SK-N-SH treated with all-trans-retinoic acid at 6 μM for 48 hours (cell line): ENCODE data around the gene FLT4.

Experiments used
- ATAC-seq: fragments of 200-7000 bp; cut with Tn5 transposase; 3 replicates; pipeline ENCODE4 v1.9.1; 2020; ENCODE audit warnings: mild to moderate bottlenecking, moderate library complexity
- ARNTL ChIP-seq: fragments of 450-650 bp; formaldehyde crosslinking; IDR thresholded peaks from 2 replicates; pipeline ENCODE4 v1.5.0; 2020; ENCODE audit warnings: low read depth, mild to moderate bottlenecking, moderate library complexity, borderline replicate concordance
- BACH2 ChIP-seq: fragments of 250-450 bp; sonication (Bioruptor Pico); IDR thresholded peaks from 2 replicates; pipeline ENCODE4 v1.9.0; 2021; ENCODE audit warnings: mild to moderate bottlenecking, borderline replicate concordance
- CSDC2 ChIP-seq: fragments of 250-450 bp; sonication (Bioruptor Pico); IDR thresholded peaks from 2 replicates; pipeline ENCODE4 v1.5.0; 2020; ENCODE audit warnings: mild to moderate bottlenecking, moderate library complexity
- ESRRG ChIP-seq: fragments of 250-450 bp; sonication (Bioruptor Pico); IDR thresholded peaks from 2 replicates; pipeline ENCODE4 v1.6.1; 2021; ENCODE audit warnings: mild to moderate bottlenecking
- GLIS3 ChIP-seq: fragments of 250-450 bp; sonication (Bioruptor Pico); IDR thresholded peaks from 2 replicates; pipeline ENCODE4 v1.5.0; 2020; ENCODE audit warnings: mild to moderate bottlenecking, moderate library complexity
- ISL1 ChIP-seq: fragments of 250-450 bp; sonication (Bioruptor Pico); IDR thresholded peaks from 2 replicates; pipeline ENCODE4 v2.1.2; 2022; ENCODE audit warnings: mild to moderate bottlenecking, moderate library complexity
- PATZ1 ChIP-seq: fragments of 250-450 bp; sonication (Bioruptor Pico); IDR thresholded peaks from 2 replicates; pipeline ENCODE4 v1.8.0; 2020; ENCODE audit warnings: mild to moderate bottlenecking, moderate library complexity, borderline replicate concordance
- RARB ChIP-seq: fragments of 250-450 bp; sonication (Bioruptor Pico); IDR thresholded peaks from 2 replicates; pipeline ENCODE4 v1.8.0; 2021; ENCODE audit warnings: mild to moderate bottlenecking, moderate library complexity
- SNAI2 ChIP-seq: fragments of 250-450 bp; sonication (Bioruptor Pico); IDR thresholded peaks from 2 replicates; pipeline ENCODE4 v1.5.0; 2020; ENCODE audit warnings: mild to moderate bottlenecking, moderate library complexity
- TCF4 ChIP-seq: fragments of 250-450 bp; sonication (Bioruptor Pico); IDR thresholded peaks from 2 replicates; pipeline ENCODE4 v1.8.0; 2021; ENCODE audit warnings: mild to moderate bottlenecking, moderate library complexity, borderline replicate concordance
- TOX ChIP-seq: fragments of 250-450 bp; sonication (Bioruptor Pico); IDR thresholded peaks from 2 replicates; pipeline ENCODE4 v1.8.0; 2021; ENCODE audit warnings: mild to moderate bottlenecking, moderate library complexity, borderline replicate concordance
- ZC3H10 ChIP-seq: fragments of 250-450 bp; sonication (Bioruptor Pico); IDR thresholded peaks from 2 replicates; pipeline ENCODE4 v1.5.1; 2021; ENCODE audit warnings: mild to moderate bottlenecking, moderate library complexity
- ZFP3 ChIP-seq: fragments of 250-450 bp; sonication (Bioruptor Pico); IDR thresholded peaks from 2 replicates; pipeline ENCODE4 v1.5.0; 2020; ENCODE audit warnings: mild to moderate bottlenecking, moderate library complexity
- ZNF565 ChIP-seq: fragments of 450-650 bp; formaldehyde crosslinking; conservative IDR thresholded peaks from 2 replicates; pipeline ENCODE4 v1.5.0; 2020; ENCODE audit warnings: low read depth, mild to moderate bottlenecking, moderate library complexity
- ZNF70 ChIP-seq: fragments of 450-650 bp; formaldehyde crosslinking; IDR thresholded peaks from 2 replicates; pipeline ENCODE4 v1.5.0; 2020; ENCODE audit warnings: mild to moderate bottlenecking, moderate library complexity
- ZNF8 ChIP-seq: fragments of 450-650 bp; formaldehyde crosslinking; IDR thresholded peaks from 2 replicates; pipeline ENCODE4 v1.5.0; 2020; ENCODE audit warnings: mild to moderate bottlenecking, moderate library complexity
- TF ChIP-seq, protein P1 (sequence below): fragments of 250-450 bp; sonication (Bioruptor Pico); IDR thresholded peaks from 2 replicates; pipeline ENCODE4 v1.5.0; 2020; ENCODE audit warnings: mild to moderate bottlenecking, moderate library complexity
- TF ChIP-seq, protein P2 (sequence below): fragments of 250-450 bp; sonication (Bioruptor Pico); IDR thresholded peaks from 2 replicates; pipeline ENCODE4 v1.8.0; 2021; ENCODE audit warnings: low read depth, mild to moderate bottlenecking, moderate library complexity, borderline replicate concordance
- TF ChIP-seq, protein P3 (sequence below): fragments of 250-450 bp; sonication (Bioruptor Pico); IDR thresholded peaks from 2 replicates; pipeline ENCODE4 v1.5.1; 2021; ENCODE audit warnings: mild to moderate bottlenecking, moderate library complexity
- TF ChIP-seq, protein P4 (sequence below): fragments of 250-450 bp; sonication (Bioruptor Pico); IDR thresholded peaks from 2 replicates; pipeline ENCODE4 v1.5.1; 2020; ENCODE audit warnings: low read depth, mild to moderate bottlenecking, moderate library complexity

Gene FLT4

GRCh38 chr5:180622910-180623309 lies 26.5 kb downstream of the FLT4 start:
- TF ChIP-seq CSDC2 (no peak), ZC3H10 (no peak), GLIS3 (no peak), ISL1 (CRISPR knock-in tag) (no peak), BACH2 (no peak), SNAI2 (CRISPR knock-in tag) (no peak)
- TF ChIP-seq, protein P1, sequence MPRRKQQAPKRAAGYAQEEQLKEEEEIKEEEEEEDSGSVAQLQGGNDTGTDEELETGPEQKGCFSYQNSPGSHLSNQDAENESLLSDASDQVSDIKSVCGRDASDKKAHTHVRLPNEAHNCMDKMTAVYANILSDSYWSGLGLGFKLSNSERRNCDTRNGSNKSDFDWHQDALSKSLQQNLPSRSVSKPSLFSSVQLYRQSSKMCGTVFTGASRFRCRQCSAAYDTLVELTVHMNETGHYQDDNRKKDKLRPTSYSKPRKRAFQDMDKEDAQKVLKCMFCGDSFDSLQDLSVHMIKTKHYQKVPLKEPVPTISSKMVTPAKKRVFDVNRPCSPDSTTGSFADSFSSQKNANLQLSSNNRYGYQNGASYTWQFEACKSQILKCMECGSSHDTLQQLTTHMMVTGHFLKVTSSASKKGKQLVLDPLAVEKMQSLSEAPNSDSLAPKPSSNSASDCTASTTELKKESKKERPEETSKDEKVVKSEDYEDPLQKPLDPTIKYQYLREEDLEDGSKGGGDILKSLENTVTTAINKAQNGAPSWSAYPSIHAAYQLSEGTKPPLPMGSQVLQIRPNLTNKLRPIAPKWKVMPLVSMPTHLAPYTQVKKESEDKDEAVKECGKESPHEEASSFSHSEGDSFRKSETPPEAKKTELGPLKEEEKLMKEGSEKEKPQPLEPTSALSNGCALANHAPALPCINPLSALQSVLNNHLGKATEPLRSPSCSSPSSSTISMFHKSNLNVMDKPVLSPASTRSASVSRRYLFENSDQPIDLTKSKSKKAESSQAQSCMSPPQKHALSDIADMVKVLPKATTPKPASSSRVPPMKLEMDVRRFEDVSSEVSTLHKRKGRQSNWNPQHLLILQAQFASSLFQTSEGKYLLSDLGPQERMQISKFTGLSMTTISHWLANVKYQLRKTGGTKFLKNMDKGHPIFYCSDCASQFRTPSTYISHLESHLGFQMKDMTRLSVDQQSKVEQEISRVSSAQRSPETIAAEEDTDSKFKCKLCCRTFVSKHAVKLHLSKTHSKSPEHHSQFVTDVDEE (CRISPR knock-in tag): no peak
- TF ChIP-seq, all 23 proteins: peak for 0
- no peak for ATAC-seq

DNA sequence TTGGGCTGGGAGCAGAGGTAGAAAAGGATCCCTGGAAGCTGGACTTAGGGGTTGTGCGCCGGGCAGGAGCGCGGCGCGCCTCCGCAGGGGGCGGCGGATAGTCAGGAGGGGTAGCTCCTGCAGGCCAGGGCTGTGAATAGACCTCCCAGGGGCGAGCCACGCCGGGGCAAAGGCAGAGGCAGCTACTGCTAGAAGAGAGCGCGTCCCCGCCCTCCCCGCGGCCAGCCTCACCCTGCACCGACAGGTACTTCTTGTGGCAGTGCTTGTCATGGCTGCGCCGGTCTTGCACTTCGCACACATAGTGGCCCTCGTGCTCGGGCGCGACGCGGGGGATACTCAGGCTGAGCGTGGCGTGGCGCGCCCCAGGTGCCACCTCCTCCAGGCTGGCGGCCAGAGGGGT lies 28.1 kb downstream of the FLT4 start:
- ATAC-seq: no peak
- TF ChIP-seq ZC3H10 (no peak), ZNF565 (no peak), ZNF70 (CRISPR knock-in tag) (no peak), PATZ1 (CRISPR knock-in tag) (no peak), BACH2 (no peak), TOX (CRISPR knock-in tag) (no peak), ESRRG (no peak), RARB (CRISPR knock-in tag) (no peak), CSDC2 (no peak), ZNF8 (no peak)
- TF ChIP-seq, protein P2, sequence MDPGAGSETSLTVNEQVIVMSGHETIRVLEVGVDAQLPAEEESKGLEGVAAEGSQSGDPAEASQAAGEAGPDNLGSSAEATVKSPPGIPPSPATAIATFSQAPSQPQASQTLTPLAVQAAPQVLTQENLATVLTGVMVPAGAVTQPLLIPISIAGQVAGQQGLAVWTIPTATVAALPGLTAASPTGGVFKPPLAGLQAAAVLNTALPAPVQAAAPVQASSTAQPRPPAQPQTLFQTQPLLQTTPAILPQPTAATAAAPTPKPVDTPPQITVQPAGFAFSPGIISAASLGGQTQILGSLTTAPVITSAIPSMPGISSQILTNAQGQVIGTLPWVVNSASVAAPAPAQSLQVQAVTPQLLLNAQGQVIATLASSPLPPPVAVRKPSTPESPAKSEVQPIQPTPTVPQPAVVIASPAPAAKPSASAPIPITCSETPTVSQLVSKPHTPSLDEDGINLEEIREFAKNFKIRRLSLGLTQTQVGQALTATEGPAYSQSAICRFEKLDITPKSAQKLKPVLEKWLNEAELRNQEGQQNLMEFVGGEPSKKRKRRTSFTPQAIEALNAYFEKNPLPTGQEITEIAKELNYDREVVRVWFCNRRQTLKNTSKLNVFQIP (CRISPR knock-in tag): no peak
- TF ChIP-seq, protein P3, sequence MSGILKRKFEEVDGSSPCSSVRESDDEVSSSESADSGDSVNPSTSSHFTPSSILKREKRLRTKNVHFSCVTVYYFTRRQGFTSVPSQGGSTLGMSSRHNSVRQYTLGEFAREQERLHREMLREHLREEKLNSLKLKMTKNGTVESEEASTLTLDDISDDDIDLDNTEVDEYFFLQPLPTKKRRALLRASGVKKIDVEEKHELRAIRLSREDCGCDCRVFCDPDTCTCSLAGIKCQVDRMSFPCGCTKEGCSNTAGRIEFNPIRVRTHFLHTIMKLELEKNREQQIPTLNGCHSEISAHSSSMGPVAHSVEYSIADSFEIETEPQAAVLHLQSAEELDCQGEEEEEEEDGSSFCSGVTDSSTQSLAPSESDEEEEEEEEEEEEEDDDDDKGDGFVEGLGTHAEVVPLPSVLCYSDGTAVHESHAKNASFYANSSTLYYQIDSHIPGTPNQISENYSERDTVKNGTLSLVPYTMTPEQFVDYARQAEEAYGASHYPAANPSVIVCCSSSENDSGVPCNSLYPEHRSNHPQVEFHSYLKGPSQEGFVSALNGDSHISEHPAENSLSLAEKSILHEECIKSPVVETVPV: no peak

GRCh38 chr5:180620014-180620413 lies 29.4 kb downstream of the FLT4 start:
- TF ChIP-seq, protein P4, sequence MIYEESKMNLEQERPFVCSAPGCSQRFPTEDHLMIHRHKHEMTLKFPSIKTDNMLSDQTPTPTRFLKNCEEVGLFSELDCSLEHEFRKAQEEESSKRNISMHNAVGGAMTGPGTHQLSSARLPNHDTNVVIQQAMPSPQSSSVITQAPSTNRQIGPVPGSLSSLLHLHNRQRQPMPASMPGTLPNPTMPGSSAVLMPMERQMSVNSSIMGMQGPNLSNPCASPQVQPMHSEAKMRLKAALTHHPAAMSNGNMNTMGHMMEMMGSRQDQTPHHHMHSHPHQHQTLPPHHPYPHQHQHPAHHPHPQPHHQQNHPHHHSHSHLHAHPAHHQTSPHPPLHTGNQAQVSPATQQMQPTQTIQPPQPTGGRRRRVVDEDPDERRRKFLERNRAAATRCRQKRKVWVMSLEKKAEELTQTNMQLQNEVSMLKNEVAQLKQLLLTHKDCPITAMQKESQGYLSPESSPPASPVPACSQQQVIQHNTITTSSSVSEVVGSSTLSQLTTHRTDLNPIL (CRISPR knock-in tag): no peak
- TF ChIP-seq SNAI2 (CRISPR knock-in tag) (no peak), ZNF565 (no peak), ZC3H10 (no peak), TOX (CRISPR knock-in tag) (no peak), GLIS3 (no peak)
- TF ChIP-seq, protein P3: no peak
- no peak for ATAC-seq

DNA sequence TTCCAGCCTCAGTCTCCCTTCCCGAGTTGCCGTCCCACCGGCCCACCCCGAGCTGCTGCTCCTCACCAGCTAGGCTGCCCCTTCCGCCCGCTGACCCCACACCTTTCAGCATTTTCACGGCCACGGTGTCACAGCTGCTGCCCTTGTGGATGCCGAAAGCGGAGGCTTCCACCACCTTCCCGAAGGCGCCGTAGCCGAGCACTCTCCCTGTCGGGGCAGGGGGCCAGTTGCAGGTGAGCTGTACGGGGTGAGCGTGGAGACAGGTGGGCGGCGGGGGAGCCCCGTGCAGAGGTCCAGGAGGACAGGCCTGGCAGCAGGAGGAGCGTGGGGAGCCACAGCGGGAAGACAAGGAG lies 29.9 kb downstream of the FLT4 start:
- ATAC-seq: no peak
- TF ChIP-seq ZNF565: no peak
- TF ChIP-seq TOX (CRISPR knock-in tag): no peak
- TF ChIP-seq ZC3H10: no peak
- TF ChIP-seq ZFP3 (CRISPR knock-in tag): no peak
- no peak for TF ChIP-seq ESRRG
- TF ChIP-seq RARB (CRISPR knock-in tag): no peak
- no peak for TF ChIP-seq ZNF70 (CRISPR knock-in tag)
- TF ChIP-seq, protein P1 (CRISPR knock-in tag): no peak
- no peak for TF ChIP-seq PATZ1 (CRISPR knock-in tag)
- no peak for TF ChIP-seq TCF4 (CRISPR knock-in tag)
- TF ChIP-seq ARNTL (CRISPR knock-in tag): no peak
- no peak for TF ChIP-seq BACH2
